Epidermal melanocyte (primary cell): Measurements from ENCODE around the gene ZNF789.

ENCODE experiments used
- DNase-seq: peaks from one replicate; pipeline ENCODE4 v3.0.0; 2011; ENCODE audit warnings: low spot score; ENCODE audit not compliant: insufficient read length

Gene ZNF789

DNA sequence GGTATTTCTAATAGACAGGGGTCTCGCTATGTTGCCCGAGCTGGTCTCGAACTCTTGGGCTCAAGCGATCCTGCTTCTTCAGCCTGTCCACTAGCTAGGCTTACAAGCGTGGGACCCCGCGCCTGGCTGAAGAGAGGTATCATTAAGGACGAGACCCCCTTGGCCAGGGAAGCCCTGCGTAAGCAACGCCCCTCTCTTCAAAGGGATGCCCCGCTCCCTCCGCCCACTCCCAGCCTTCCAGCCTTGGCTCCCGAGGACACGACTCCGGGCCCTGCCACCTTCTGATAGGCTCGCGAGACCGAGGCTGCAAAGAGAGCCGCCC lies 31.6 kb downstream of the ZNF789 start:
- peak; percentile 96 for DNase-seq

- peak; percentile 94 for DNase-seq
These were observed 32.1 kb downstream of the ZNF789 start, which contains the start of gene ZKSCAN5 for GRCh38 chr7:99504603-99505323. TSS of gene ZKSCAN5 (plus strand) at chr7:99504662. CDS start at chr7:99506045, 1,383 bp downstream.

GRCh38 chr7:99505324-99505662 lies 32.6 kb downstream of the ZNF789 start:
- no peak for DNase-seq

GRCh38 chr7:99514050-99514449 lies 41.4 kb downstream of the ZNF789 start:
- no peak for DNase-seq

GRCh38 chr7:99521399-99521798 lies 48.7 kb downstream of the ZNF789 start:
- no peak for DNase-seq

- no peak for DNase-seq
These were observed 53.2 kb downstream of the ZNF789 start for GRCh38 chr7:99525713-99526440.

GRCh38 chr7:99531354-99531765 lies 58.7 kb downstream of the ZNF789 start:
- DNase-seq = no peak

- no peak for DNase-seq
These were observed 63.0 kb downstream of the ZNF789 start for GRCh38 chr7:99535667-99536066.
